Peyer's patch (tissue), 4 donors: ENCODE results near the gene CACNA2D3. TPM values are rescaled to one million over a fixed set of nuclear protein-coding genes. Genes with fewer than 3 reads are reported as not detected.

Experiments used
- DNase-seq, 3 donors: peaks; one replicate each; pipeline ENCODE4 v3.0.0-alpha.2; 2017 to 2019
- H3K27ac ChIP-seq, 4 donors: fragments of 200-600 bp; sonication (generic); one replicate each; pipeline ENCODE4 v1.5.1; 2016 to 2019
- H3K27me3 ChIP-seq, 2 donors: fragments of 200-600 bp; sonication (generic); one replicate each; pipeline ENCODE4 v1.5.1; 2019
- H3K36me3 ChIP-seq, 3 donors: fragments of 200-600 bp; sonication (generic); one replicate each; pipeline ENCODE4 v1.5.1; 2016 to 2019
- H3K4me1 ChIP-seq, 4 donors: fragments of 200-600 bp; sonication (generic); one replicate each; pipeline ENCODE4 v1.5.1; 2016 to 2019
- H3K4me3 ChIP-seq, 4 donors: fragments of 200-600 bp; sonication (generic); 1 replicate in 3 of 4; 2 replicates in 1 of 4; pipeline ENCODE4 v1.5.1; 2016 to 2019; ENCODE audit warnings: mild to moderate bottlenecking in 1 of 4
- H3K9me3 ChIP-seq, 4 donors: fragments of 200-600 bp; sonication (generic); one replicate each; pipeline ENCODE4 v1.5.1; 2016 to 2019; ENCODE audit warnings: mild to moderate bottlenecking in 1 of 4
- POLR2A ChIP-seq, 2 donors: fragments of 450-650 bp; IDR thresholded peaks; one replicate each; pipeline ENCODE4 v1.5.1; 2017; ENCODE audit warnings: antibody characterized with exemption in 2 of 2, mild to moderate bottlenecking in 2 of 2, moderate library complexity in 2 of 2
- total RNA-seq, 4 donors: library from RNA; depleted of rRNA; stranded (reverse); fragments of >200 nt; gene quantifications; one replicate each; pipeline ENCODE4 v1.1.0, GENCODE V29; 2016
- TF ChIP-seq, protein P1 (sequence below), 6 experiments: fragments of 450-650 bp in 4 of 6; fragments of 200-600 bp in 2 of 6; sonication (generic) in 1 of 6; IDR thresholded peaks; one replicate each; pipeline ENCODE4 v1.5.1; 2017 to 2019; ENCODE audit warnings: antibody characterized with exemption in 6 of 6, mild to moderate bottlenecking in 3 of 6, moderate library complexity in 1 of 6

The CACNA2D3 gene
- total RNA-seq, 4 donors from 2014 or later: 0.27 to 5.0 TPM; not detected in 2

DNA sequence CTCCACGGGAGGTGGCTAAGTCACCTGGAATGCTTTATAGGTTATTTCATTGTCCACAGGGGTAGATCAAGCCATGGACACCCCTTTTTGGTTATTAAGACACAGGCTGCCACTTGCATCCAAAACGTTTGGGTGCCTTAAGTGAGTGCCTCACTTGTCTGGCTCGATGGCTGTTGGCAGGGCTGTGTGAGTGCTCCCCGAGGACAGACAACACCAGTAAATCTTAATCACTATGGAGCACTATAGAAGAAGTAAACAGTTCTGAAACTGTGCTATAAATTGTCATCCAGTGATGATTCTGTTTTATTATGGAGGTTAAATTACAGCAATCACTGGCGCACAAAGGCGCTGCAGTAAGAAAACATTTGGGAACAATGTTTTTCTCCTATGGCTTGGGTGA lies 215.5 kb downstream of the CACNA2D3 start:
- Histone ChIP-seq H3K4me1 (no peaks in the 10 kb centered on the region), H3K27ac (no peak overlapping the region), H3K36me3 (no peaks in the 10 kb centered on the region), H3K27me3 (no peaks in the 10 kb centered on the region), H3K9me3 (no peaks in the 10 kb centered on the region), H3K4me3 (no peak overlapping the region)
- DNase-seq: no peak
- TF ChIP-seq, protein P1, sequence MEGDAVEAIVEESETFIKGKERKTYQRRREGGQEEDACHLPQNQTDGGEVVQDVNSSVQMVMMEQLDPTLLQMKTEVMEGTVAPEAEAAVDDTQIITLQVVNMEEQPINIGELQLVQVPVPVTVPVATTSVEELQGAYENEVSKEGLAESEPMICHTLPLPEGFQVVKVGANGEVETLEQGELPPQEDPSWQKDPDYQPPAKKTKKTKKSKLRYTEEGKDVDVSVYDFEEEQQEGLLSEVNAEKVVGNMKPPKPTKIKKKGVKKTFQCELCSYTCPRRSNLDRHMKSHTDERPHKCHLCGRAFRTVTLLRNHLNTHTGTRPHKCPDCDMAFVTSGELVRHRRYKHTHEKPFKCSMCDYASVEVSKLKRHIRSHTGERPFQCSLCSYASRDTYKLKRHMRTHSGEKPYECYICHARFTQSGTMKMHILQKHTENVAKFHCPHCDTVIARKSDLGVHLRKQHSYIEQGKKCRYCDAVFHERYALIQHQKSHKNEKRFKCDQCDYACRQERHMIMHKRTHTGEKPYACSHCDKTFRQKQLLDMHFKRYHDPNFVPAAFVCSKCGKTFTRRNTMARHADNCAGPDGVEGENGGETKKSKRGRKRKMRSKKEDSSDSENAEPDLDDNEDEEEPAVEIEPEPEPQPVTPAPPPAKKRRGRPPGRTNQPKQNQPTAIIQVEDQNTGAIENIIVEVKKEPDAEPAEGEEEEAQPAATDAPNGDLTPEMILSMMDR (IDR thresholded peaks at IDR 0.05): no peak
- TF ChIP-seq POLR2A (IDR thresholded peaks at IDR 0.05): no peak

DNA sequence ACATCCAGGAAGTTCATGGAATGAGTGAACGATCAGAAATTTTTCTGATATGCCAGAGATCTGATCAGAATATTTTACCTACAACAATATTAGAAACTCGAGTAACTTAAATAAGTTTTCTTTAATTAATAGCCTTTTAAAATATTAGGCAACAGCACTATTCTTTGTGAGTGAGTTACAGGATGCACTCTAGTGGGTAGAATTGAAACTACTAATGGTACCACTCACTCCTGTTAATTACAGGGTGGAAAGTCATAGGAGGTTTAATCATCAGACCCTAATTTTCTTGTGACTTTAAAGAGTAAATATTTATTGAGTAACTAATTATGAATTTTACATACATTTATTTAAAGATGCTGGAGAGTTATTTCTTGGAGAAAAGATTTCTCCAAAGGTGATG lies 217.3 kb downstream of the CACNA2D3 start:
- Histone ChIP-seq H3K27ac (no peak overlapping the region), H3K9me3 (no peaks in the 10 kb centered on the region), H3K4me3 (no peak overlapping the region), H3K27me3 (no peaks in the 10 kb centered on the region), H3K36me3 (no peaks in the 10 kb centered on the region), H3K4me1 (no peaks in the 10 kb centered on the region)
- no peak for DNase-seq
- TF ChIP-seq, protein P1 (IDR thresholded peaks at IDR 0.05): no peak
- no peak for TF ChIP-seq POLR2A (IDR thresholded peaks at IDR 0.05)

DNA sequence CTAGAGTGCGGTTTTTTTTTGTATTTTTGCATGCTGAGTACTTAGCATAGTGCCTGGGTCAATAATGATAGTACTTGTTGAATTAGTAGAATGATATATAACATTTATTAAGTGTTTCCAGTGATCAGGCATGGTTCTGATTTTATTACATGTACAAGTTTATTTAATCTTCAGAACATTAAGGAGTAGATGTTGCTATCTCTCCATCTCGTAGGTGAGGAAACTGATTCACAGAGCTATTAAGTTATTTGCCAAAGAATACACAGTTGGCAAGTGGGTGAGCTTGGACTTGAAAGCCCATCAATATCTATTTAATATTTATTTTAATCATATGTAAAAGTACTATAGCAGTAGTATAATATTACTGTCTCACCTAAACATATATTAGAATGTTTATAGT lies 219.5 kb downstream of the CACNA2D3 start:
- TF ChIP-seq, protein P1 (IDR thresholded peaks at IDR 0.05): no peak
- TF ChIP-seq POLR2A (IDR thresholded peaks at IDR 0.05): no peak
- Histone ChIP-seq H3K4me3 (no peak overlapping the region), H3K36me3 (no peaks in the 10 kb centered on the region), H3K27me3 (no peaks in the 10 kb centered on the region), H3K27ac (no peak overlapping the region), H3K4me1 (no peaks in the 10 kb centered on the region), H3K9me3 (no peaks in the 10 kb centered on the region)
- DNase-seq: no peak

DNA sequence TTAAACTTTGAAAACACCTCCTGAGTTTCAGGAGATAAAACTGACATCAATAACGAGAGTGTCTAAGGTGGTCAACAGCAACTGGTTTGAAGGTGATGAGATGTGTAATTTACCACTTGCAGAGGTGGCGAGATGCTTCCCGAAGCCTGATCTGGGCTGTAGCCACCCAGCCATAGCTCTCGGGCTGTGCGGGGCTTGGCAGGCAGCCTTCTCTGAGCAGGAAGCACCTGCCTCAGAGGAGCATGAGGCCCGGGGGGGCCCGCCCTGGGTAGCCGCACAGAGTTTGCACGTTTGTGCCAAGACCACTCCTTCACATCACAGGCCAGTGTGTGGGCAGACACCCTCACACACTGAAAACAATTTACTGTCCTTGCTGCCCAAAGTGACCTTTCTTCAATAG lies 220.3 kb downstream of the CACNA2D3 start:
- H3K4me1 ChIP-seq: no peaks in the 10 kb centered on the region
- no peak overlapping the region for H3K4me3 ChIP-seq
- TF ChIP-seq, protein P1 (IDR thresholded peaks at IDR 0.05): no peak
- no peak for TF ChIP-seq POLR2A (IDR thresholded peaks at IDR 0.05)
- no peaks in the 10 kb centered on the region for H3K9me3 ChIP-seq
- no peak overlapping the region for H3K27ac ChIP-seq
- no peaks in the 10 kb centered on the region for H3K36me3 ChIP-seq
- no peak for DNase-seq
- no peaks in the 10 kb centered on the region for H3K27me3 ChIP-seq

DNA sequence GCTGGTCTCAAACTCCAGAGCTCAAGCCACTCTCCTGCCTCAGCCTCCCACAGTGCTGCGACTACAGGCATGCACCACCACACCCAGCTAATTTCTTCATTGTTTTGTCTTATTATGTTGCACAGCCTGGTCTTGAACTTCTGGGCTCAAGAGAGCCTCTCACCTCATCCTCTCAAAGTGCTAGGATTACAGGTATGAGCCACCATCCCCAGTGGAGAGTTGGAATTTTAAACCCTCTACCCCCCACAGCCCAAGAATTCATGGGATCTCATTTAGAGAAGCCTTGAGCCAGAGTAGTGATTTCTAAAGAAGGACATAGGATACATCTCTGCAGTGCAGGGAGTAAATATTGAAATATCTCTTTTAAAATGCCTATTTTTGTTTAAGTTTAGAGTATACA lies 221.1 kb downstream of the CACNA2D3 start:
- Histone ChIP-seq H3K9me3 (no peaks in the 10 kb centered on the region), H3K4me1 (no peaks in the 10 kb centered on the region), H3K27ac (no peak overlapping the region), H3K27me3 (no peaks in the 10 kb centered on the region), H3K36me3 (no peaks in the 10 kb centered on the region), H3K4me3 (no peak overlapping the region)
- DNase-seq: no peak
- TF ChIP-seq, protein P1 (IDR thresholded peaks at IDR 0.05): no peak
- TF ChIP-seq POLR2A (IDR thresholded peaks at IDR 0.05): no peak

DNA sequence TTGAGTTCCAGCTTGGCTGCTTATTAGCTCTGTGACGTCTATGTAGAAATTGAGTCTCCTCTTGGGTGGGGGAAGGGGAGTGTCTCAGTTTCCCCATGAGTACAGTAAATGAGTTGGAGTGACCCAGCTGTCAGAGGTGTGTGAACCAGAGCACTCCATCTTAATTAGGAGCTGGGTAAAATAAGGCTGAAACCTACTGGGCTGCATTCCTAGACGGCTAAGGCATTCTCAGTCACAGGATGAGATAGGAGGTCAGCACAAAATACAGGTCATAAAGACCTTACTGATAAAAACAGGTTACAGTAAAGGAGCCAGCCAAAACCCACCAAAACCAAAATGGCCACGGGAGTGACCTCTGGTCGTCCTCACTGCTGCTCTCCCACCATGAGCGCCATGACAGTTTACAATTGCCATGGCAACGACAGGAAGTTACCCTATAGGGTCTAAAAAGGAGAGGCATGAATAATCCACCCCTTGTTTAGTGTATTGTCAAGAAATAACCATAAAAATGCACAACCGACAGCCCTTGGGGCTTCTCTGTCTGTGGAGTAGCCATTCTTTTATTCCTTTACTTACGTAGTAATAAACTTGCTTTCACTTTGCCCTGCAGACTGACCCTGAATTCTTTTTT lies 222.4 kb downstream of the CACNA2D3 start:
- H3K4me3 ChIP-seq: no peak overlapping the region
- DNase-seq: no peak

More for the DNA sequence above, 222.4 kb downstream of the CACNA2D3 start:
- Histone ChIP-seq H3K36me3 (no peaks in the 10 kb centered on the region), H3K9me3 (no peaks in the 10 kb centered on the region), H3K27ac (no peak overlapping the region), H3K4me1 (no peaks in the 10 kb centered on the region), H3K27me3 (no peaks in the 10 kb centered on the region)
- TF ChIP-seq POLR2A (IDR thresholded peaks at IDR 0.05): no peak
- TF ChIP-seq, protein P1 (IDR thresholded peaks at IDR 0.05): no peak
